ENCODE measurements around the gene CYCS. TPM values are rescaled to one million over a fixed set of nuclear protein-coding genes. Genes with fewer than 3 reads are reported as not detected.

CYCS gene
- total and polyA plus RNA-seq, 2 experiments from 2014 or later, result 91.3 to 155 TPM

GRCh38 chr7:25105911-25106310 lies 19.1 kb downstream of the CYCS start:
- Histone ChIP-seq H3K4me2 (no peak overlapping the region), H3K36me3 (replicated peaks; ENCODE audit: insufficient read depth, low read depth) (no peaks in the 10 kb centered on the region), H2AFZ (no peak overlapping the region), H3K79me2 (no peaks in the 10 kb centered on the region), H3K9me2 (replicated peaks; ENCODE audit: insufficient read depth) (no peaks in the 10 kb centered on the region), H3K4me3 (no peak overlapping the region), H3K4me1 (ENCODE audit: insufficient read depth) (no peaks in the 10 kb centered on the region), H4K20me1 (ENCODE audit: insufficient read depth, poor library complexity, severe bottlenecking) (no peaks in the 10 kb centered on the region), H3K9me3 (ENCODE audit: low read depth) (no peaks in the 10 kb centered on the region), H3K27ac (no peak overlapping the region), H3K27me3 (no peaks in the 10 kb centered on the region)
- no peak for DNase-seq (ENCODE audit: low spot score)
- 94% methylated on average over 3 of the region's 3 CpGs for WGBS (ENCODE audit: low lambda C conversion rate, missing lambda C conversion rate)
- TF ChIP-seq EZH2 (IDR thresholded peaks at IDR 0.05; ENCODE audit: borderline replicate concordance) (no peak), EZH2phosphoT487 (IDR thresholded peaks at IDR 0.05; ENCODE audit: low read depth, severe bottlenecking, unreplicated experiment) (no peak)
- TF ChIP-seq, protein P1, sequence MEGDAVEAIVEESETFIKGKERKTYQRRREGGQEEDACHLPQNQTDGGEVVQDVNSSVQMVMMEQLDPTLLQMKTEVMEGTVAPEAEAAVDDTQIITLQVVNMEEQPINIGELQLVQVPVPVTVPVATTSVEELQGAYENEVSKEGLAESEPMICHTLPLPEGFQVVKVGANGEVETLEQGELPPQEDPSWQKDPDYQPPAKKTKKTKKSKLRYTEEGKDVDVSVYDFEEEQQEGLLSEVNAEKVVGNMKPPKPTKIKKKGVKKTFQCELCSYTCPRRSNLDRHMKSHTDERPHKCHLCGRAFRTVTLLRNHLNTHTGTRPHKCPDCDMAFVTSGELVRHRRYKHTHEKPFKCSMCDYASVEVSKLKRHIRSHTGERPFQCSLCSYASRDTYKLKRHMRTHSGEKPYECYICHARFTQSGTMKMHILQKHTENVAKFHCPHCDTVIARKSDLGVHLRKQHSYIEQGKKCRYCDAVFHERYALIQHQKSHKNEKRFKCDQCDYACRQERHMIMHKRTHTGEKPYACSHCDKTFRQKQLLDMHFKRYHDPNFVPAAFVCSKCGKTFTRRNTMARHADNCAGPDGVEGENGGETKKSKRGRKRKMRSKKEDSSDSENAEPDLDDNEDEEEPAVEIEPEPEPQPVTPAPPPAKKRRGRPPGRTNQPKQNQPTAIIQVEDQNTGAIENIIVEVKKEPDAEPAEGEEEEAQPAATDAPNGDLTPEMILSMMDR (IDR thresholded peaks at IDR 0.05; ENCODE audit: poor library complexity), result no peak

- H3K79me2 ChIP-seq, result no peaks in the 10 kb centered on the region
- no peaks in the 10 kb centered on the region for H3K27me3 ChIP-seq
- no peak overlapping the region for H3K27ac ChIP-seq
- H3K36me3 ChIP-seq (replicated peaks; ENCODE audit: insufficient read depth, low read depth), result no peaks in the 10 kb centered on the region
- no peak overlapping the region for H2AFZ ChIP-seq
- WGBS (ENCODE audit: low lambda C conversion rate, missing lambda C conversion rate), result 93% methylated on average over 5 of the region's 5 CpGs
- TF ChIP-seq, protein P1 (IDR thresholded peaks at IDR 0.05; ENCODE audit: poor library complexity), result no peak
- no peaks in the 10 kb centered on the region for H4K20me1 ChIP-seq (ENCODE audit: insufficient read depth, poor library complexity, severe bottlenecking)
- no peaks in the 10 kb centered on the region for H3K9me3 ChIP-seq (ENCODE audit: low read depth)
- H3K4me2 ChIP-seq, result no peak overlapping the region
- H3K9me2 ChIP-seq (replicated peaks; ENCODE audit: insufficient read depth), result no peaks in the 10 kb centered on the region
- DNase-seq (ENCODE audit: low spot score), result no peak
- no peak overlapping the region for H3K4me3 ChIP-seq
- H3K4me1 ChIP-seq (ENCODE audit: insufficient read depth), result no peaks in the 10 kb centered on the region
These were observed 21.3 kb downstream of the CYCS start for GRCh38 chr7:25103773-25104172.

GRCh38 chr7:25101817-25102216 lies 23.2 kb downstream of the CYCS start:
- no peaks in the 10 kb centered on the region for H3K36me3 ChIP-seq (replicated peaks; ENCODE audit: insufficient read depth, low read depth)
- H2AFZ ChIP-seq, result no peak overlapping the region
- no peak for DNase-seq (ENCODE audit: low spot score)
- no peaks in the 10 kb centered on the region for H4K20me1 ChIP-seq (ENCODE audit: insufficient read depth, poor library complexity, severe bottlenecking)
- H3K9me3 ChIP-seq (ENCODE audit: low read depth), result no peaks in the 10 kb centered on the region
- no peak overlapping the region for H3K4me3 ChIP-seq
- H3K4me1 ChIP-seq (ENCODE audit: insufficient read depth), result no peaks in the 10 kb centered on the region
- TF ChIP-seq EZH2phosphoT487 (IDR thresholded peaks at IDR 0.05; ENCODE audit: low read depth, severe bottlenecking, unreplicated experiment), result no peak
- TF ChIP-seq EZH2 (IDR thresholded peaks at IDR 0.05; ENCODE audit: borderline replicate concordance), result no peak
- no peak overlapping the region for H3K27ac ChIP-seq
- no peaks in the 10 kb centered on the region for H3K27me3 ChIP-seq
- H3K9me2 ChIP-seq (replicated peaks; ENCODE audit: insufficient read depth), result no peaks in the 10 kb centered on the region
- no peaks in the 10 kb centered on the region for H3K79me2 ChIP-seq
- no peak overlapping the region for H3K4me2 ChIP-seq

DNA sequence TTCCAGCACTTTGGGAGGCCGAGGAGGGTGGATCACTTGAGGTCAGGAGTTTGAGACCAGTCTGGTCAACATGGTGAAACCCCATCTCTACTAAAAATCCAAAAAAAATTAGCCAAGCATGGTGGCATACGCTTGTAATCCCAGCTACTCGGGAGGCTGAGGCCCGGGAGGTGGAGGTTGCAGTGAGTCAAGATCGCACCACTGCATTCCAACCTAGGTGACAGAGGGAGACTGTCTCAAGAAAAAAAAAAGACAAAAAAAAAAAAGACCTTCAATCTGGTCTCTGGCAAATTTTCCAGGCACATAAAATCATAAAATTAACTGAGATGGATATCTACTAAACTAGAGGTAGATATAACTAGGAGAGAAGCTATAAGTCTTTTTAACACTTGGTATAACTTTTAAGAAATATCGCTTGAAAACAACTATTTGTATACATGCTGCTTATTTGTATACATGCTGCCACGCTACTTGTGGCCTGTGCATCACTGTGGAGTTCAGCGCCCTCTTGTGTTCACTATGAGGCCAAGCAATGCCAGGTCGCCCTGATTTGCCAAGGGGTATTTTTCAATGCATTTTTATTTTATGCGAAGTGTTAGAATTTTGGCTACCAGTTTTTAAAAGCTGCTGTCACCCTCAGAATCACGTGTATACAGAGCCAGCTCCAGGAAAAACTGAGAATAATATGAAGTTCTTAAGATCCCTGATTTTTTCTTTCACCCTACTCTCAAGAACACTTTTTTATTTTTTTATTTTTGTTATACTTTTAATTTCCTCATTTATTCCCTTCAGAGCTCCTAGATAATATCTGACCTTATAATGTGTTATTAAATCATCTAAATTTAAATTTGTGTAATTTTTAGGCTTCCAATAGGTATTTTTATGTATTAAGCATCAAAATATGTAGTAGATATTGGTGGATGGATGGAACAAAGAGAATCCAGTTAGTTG lies 26.7 kb downstream of the CYCS start:
- no peaks in the 10 kb centered on the region for H4K20me1 ChIP-seq (ENCODE audit: insufficient read depth, poor library complexity, severe bottlenecking)
- 29% methylated on average over 11 of the region's 11 CpGs for WGBS (ENCODE audit: low lambda C conversion rate, missing lambda C conversion rate)
- H2AFZ ChIP-seq, result no peak overlapping the region
- H3K9me2 ChIP-seq (replicated peaks; ENCODE audit: insufficient read depth), result no peaks in the 10 kb centered on the region
- H3K4me3 ChIP-seq, result no peak overlapping the region
- H3K36me3 ChIP-seq (replicated peaks; ENCODE audit: insufficient read depth, low read depth), result no peaks in the 10 kb centered on the region
- peak; percentile 81 for DNase-seq (ENCODE audit: low spot score)
- no peaks in the 10 kb centered on the region for H3K27me3 ChIP-seq
- H3K27ac ChIP-seq, result no peak overlapping the region
- no peaks in the 10 kb centered on the region for H3K4me1 ChIP-seq (ENCODE audit: insufficient read depth)
- no peak overlapping the region for H3K4me2 ChIP-seq
- no peaks in the 10 kb centered on the region for H3K79me2 ChIP-seq
- TF ChIP-seq EZH2 (IDR thresholded peaks at IDR 0.05; ENCODE audit: borderline replicate concordance), result no peak
- TF ChIP-seq, protein P1 (IDR thresholded peaks at IDR 0.05; ENCODE audit: poor library complexity), result peak; percentile 81
- H3K9me3 ChIP-seq (ENCODE audit: low read depth), result no peaks in the 10 kb centered on the region

Measured in hepatocyte (in vitro differentiated cells).